ENCODE data around the gene FBXO15. TPM values are rescaled to one million over a fixed set of nuclear protein-coding genes. Genes with fewer than 3 reads are reported as not detected.
A peak's percentile ranks its signal among the peaks of the same experiment; 100 is the strongest.

The FBXO15 gene
- total RNA-seq, 1 donor from 2014 or later = 0.57 TPM

- DNase-seq (ENCODE audit: low spot score) = no peak
- TF ChIP-seq, protein P1, sequence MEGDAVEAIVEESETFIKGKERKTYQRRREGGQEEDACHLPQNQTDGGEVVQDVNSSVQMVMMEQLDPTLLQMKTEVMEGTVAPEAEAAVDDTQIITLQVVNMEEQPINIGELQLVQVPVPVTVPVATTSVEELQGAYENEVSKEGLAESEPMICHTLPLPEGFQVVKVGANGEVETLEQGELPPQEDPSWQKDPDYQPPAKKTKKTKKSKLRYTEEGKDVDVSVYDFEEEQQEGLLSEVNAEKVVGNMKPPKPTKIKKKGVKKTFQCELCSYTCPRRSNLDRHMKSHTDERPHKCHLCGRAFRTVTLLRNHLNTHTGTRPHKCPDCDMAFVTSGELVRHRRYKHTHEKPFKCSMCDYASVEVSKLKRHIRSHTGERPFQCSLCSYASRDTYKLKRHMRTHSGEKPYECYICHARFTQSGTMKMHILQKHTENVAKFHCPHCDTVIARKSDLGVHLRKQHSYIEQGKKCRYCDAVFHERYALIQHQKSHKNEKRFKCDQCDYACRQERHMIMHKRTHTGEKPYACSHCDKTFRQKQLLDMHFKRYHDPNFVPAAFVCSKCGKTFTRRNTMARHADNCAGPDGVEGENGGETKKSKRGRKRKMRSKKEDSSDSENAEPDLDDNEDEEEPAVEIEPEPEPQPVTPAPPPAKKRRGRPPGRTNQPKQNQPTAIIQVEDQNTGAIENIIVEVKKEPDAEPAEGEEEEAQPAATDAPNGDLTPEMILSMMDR (IDR thresholded peaks at IDR 0.05) = no peak
- H3K4me3 Mint-ChIP-seq (ENCODE audit: unreplicated experiment) = peak overlapping the region; percentile 31
- no peaks in the 10 kb centered on the region for H3K9me3 Mint-ChIP-seq (ENCODE audit: low read depth)
- H3K27me3 Mint-ChIP-seq (ENCODE audit: low read depth) = no peaks in the 10 kb centered on the region
- peaks cover 43% of the 10 kb centered on the region for H3K4me1 Mint-ChIP-seq (ENCODE audit: low read depth)
- no peaks in the 10 kb centered on the region for H3K36me3 Mint-ChIP-seq (ENCODE audit: low read depth)
- H3K27ac Mint-ChIP-seq (ENCODE audit: unreplicated experiment) = no peak overlapping the region
Measured at GRCh38 chr18:74149878-74150277, 2.2 kb upstream of the FBXO15 start.

DNA sequence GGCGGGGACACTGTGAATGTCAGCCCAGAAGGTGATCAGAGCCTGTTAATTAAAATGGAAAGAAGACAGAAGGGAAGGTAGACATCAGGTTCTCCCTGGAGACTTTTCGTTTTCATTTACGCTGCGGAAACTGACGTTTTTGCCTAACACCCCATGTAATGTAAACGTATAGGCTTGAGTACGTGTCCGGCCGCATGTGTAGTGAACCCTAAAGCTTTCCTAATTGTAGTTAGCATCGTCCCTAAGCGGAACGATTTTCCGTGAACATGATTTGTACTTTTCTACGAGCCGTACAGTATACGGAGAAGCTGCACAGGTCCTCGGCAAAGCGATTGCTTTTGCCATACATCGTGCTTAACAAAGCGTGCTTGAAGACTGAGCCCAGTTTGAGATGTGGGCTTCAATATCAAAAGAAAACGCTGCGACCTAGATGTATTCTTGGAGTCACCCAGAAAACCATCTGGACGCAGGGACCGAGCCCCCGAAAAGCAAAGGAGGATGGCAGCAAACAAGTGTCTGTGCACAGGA lies 973 bp upstream of the FBXO15 start:
- no peaks in the 10 kb centered on the region for H3K9me3 Mint-ChIP-seq (ENCODE audit: low read depth)
- peak overlapping the region; percentile 98 for H3K27ac Mint-ChIP-seq (ENCODE audit: unreplicated experiment)
- no peak for DNase-seq (ENCODE audit: low spot score)
- no peaks in the 10 kb centered on the region for H3K36me3 Mint-ChIP-seq (ENCODE audit: low read depth)
- H3K27me3 Mint-ChIP-seq (ENCODE audit: low read depth) = no peaks in the 10 kb centered on the region
- H3K4me3 Mint-ChIP-seq (ENCODE audit: unreplicated experiment) = peak overlapping the region; percentile 92
- TF ChIP-seq, protein P1 (IDR thresholded peaks at IDR 0.05) = no peak
- peaks cover 43% of the 10 kb centered on the region for H3K4me1 Mint-ChIP-seq (ENCODE audit: low read depth)

DNA sequence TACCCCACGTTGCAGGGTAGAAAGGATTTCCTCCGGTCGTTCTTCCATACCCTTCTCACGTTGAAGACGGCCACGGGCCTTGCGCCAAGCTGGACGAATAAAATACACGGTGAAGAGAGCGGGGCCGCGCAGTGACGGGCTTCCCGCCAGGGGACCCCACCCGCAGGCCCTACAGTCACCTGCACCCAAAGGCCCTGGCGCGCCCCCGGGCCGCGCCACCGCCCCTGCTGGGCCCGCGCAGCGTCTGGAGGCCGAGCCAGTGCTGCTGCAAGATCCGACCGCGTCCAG lies 199 bp downstream of the FBXO15 start:
- Mint-ChIP-seq H3K27ac (ENCODE audit: unreplicated experiment) (no peak overlapping the region), H3K36me3 (ENCODE audit: low read depth) (no peaks in the 10 kb centered on the region), H3K4me1 (ENCODE audit: low read depth) (peaks cover 36% of the 10 kb centered on the region)

GRCh38 chr18:74146756-74147155 lies 878 bp downstream of the FBXO15 start:
- Mint-ChIP-seq H3K27me3 (ENCODE audit: low read depth) (no peaks in the 10 kb centered on the region), H3K9me3 (ENCODE audit: low read depth) (no peaks in the 10 kb centered on the region), H3K36me3 (ENCODE audit: low read depth) (no peaks in the 10 kb centered on the region), H3K4me3 (ENCODE audit: unreplicated experiment) (peak overlapping the region; percentile 92), H3K27ac (ENCODE audit: unreplicated experiment) (peak overlapping the region; percentile 57), H3K4me1 (ENCODE audit: low read depth) (peaks cover 33% of the 10 kb centered on the region)
- TF ChIP-seq, protein P1 (IDR thresholded peaks at IDR 0.05) = no peak
- DNase-seq (ENCODE audit: low spot score) = no peak

More for the DNA sequence above, 199 bp downstream of the FBXO15 start:
- no peaks in the 10 kb centered on the region for H3K9me3 Mint-ChIP-seq (ENCODE audit: low read depth)
- TF ChIP-seq, protein P1 (IDR thresholded peaks at IDR 0.05) = peak; percentile 12
- DNase-seq (ENCODE audit: low spot score) = no peak
- peak overlapping the region; percentile 92 for H3K4me3 Mint-ChIP-seq (ENCODE audit: unreplicated experiment)
- no peaks in the 10 kb centered on the region for H3K27me3 Mint-ChIP-seq (ENCODE audit: low read depth)

DNA sequence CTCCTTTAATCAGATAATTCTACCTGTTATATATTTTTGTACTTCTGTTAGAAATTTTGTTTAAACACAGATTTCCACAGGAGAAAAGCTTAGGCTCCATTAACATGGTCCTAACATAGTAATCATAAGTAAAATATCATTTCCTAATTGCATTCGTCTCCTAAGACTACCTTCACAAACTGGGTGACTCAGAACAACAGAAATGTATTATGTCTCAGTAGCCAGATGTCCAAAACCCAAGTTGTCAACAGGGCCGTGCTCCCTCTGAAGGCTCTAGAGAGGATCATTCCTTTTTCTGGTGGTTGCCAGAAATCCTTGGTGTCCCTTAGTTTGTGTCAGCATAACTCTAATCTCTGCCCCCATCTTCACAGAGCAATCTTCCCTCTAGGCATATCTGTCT lies 5.4 kb downstream of the FBXO15 start:
- Mint-ChIP-seq H3K36me3 (ENCODE audit: low read depth) (no peaks in the 10 kb centered on the region), H3K27ac (ENCODE audit: unreplicated experiment) (no peak overlapping the region), H3K27me3 (ENCODE audit: low read depth) (no peaks in the 10 kb centered on the region), H3K4me3 (ENCODE audit: unreplicated experiment) (no peak overlapping the region), H3K4me1 (ENCODE audit: low read depth) (peaks cover 14% of the 10 kb centered on the region), H3K9me3 (ENCODE audit: low read depth) (no peaks in the 10 kb centered on the region)
- DNase-seq (ENCODE audit: low spot score) = no peak
- TF ChIP-seq, protein P1 (IDR thresholded peaks at IDR 0.05) = no peak
